Measurements from ENCODE around the gene CELSR1.

The CELSR1 gene

GRCh38 chr22:46514592-46515207 is 22.7 kb downstream of the CELSR1 start:
- TF ChIP-seq CTCF (IDR thresholded peaks at IDR 0.05; ENCODE audit: control extremely low read depth, extremely low read depth, low read depth, missing control alignments), result no peak
- DNase-seq (ENCODE audit: extremely low spot score), result no peak
- ChIA-PET POLR2A (no interaction called here), CTCF (no interaction called here)

DNA sequence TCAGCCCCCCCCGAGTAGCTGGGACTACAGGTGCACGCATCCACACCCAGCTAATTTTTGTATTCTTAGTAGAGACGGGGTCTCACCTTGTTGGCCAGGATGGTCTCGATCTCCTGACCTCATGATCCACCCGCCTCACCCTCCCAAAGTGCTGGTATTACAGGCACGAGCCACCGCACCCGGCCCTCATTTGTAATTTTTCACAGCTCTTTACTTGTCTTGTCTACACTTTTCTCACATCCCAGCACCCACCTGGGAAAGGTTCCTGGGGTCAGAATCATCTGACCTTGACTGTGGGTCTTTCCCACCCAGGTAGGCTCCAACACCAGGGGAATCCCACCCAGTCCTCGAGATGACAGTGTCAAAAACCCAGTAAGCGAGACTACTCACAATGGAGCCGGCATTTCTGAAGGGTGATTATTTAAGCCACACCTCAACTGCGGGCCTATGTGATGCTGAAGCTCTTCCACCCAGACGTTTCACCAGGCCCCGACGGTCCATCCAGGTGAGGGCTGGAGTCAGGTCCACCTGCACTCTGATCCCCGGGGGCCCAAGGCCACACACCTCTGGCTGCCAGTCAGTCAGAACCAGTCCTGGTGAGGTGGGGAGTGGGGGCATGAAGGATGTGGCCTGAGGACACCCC is 23.4 kb downstream of the CELSR1 start:
- ChIA-PET POLR2A (no interaction called here), CTCF (interaction anchor here (1.9 kb wide), 1 partner anchor 146 kb away, joined by 4 read pairs; no protein-coding TSS in a partner anchor)
- no peak for TF ChIP-seq CTCF (IDR thresholded peaks at IDR 0.05; ENCODE audit: control extremely low read depth, extremely low read depth, low read depth, missing control alignments)
- no peak for DNase-seq (ENCODE audit: extremely low spot score)

- POLR2A ChIA-PET, result no interaction called here
- CTCF ChIA-PET, result interaction anchor here (1.9 kb wide), 1 partner anchor 145 kb away, joined by 4 read pairs; no protein-coding TSS in a partner anchor
- no peak for TF ChIP-seq CTCF (IDR thresholded peaks at IDR 0.05; ENCODE audit: control extremely low read depth, extremely low read depth, low read depth, missing control alignments)
- no peak for DNase-seq (ENCODE audit: extremely low spot score)
These were observed 24.7 kb downstream of the CELSR1 start for GRCh38 chr22:46512683-46513082.

DNA sequence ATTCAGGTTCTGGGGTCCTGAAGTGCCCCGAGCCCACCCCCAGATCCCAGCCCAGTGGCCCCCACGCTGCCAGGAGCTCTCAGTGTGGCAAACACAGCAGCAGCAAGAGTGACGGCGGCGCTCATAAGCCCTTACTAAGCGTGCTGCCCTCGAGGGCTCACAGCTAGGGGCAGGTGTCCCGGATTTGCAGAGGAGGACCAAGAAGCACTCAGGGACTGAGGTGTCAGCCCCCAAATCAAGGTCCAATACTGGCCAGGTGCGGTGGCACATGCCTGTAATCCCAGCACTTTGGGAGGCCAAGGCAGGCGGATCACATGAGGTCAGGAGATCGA is 25.4 kb downstream of the CELSR1 start:
- no peak for TF ChIP-seq CTCF (IDR thresholded peaks at IDR 0.05; ENCODE audit: control extremely low read depth, extremely low read depth, low read depth, missing control alignments)
- ChIA-PET CTCF (interaction anchor here (3.4 kb wide), 1 partner anchor 144 kb away, joined by 8 read pairs; no protein-coding TSS in a partner anchor), POLR2A (no interaction called here)
- no peak for DNase-seq (ENCODE audit: extremely low spot score)

GRCh38 chr22:46511151-46512038 is 26.0 kb downstream of the CELSR1 start:
- no peak for TF ChIP-seq CTCF (IDR thresholded peaks at IDR 0.05; ENCODE audit: control extremely low read depth, extremely low read depth, low read depth, missing control alignments)
- ChIA-PET POLR2A (no interaction called here), CTCF (interaction anchor here (3.4 kb wide), 1 partner anchor 144 kb away, joined by 8 read pairs; no protein-coding TSS in a partner anchor)
- DNase-seq (ENCODE audit: extremely low spot score), result no peak

GRCh38 chr22:46509416-46510089 is 27.9 kb downstream of the CELSR1 start:
- CTCF ChIA-PET, result interaction anchor here (2.0 to 3.4 kb wide), 2 partner anchors 54 to 142 kb away, joined by 4 to 8 read pairs; no protein-coding TSS in a partner anchor

More at GRCh38 chr22:46509416-46510089, 27.9 kb downstream of the CELSR1 start:
- no peak for DNase-seq (ENCODE audit: extremely low spot score)
- POLR2A ChIA-PET, result no interaction called here
- TF ChIP-seq CTCF (IDR thresholded peaks at IDR 0.05; ENCODE audit: control extremely low read depth, extremely low read depth, low read depth, missing control alignments), result no peak

All from GM10248 (cell line).